ENCODE data around the gene RASGRF2. TPM values are rescaled to one million over a fixed set of nuclear protein-coding genes. Genes with fewer than 3 reads are reported as not detected.

RASGRF2 gene
- total RNA-seq, 1 experiment from 2014 or later, result 19.4 TPM

DNA sequence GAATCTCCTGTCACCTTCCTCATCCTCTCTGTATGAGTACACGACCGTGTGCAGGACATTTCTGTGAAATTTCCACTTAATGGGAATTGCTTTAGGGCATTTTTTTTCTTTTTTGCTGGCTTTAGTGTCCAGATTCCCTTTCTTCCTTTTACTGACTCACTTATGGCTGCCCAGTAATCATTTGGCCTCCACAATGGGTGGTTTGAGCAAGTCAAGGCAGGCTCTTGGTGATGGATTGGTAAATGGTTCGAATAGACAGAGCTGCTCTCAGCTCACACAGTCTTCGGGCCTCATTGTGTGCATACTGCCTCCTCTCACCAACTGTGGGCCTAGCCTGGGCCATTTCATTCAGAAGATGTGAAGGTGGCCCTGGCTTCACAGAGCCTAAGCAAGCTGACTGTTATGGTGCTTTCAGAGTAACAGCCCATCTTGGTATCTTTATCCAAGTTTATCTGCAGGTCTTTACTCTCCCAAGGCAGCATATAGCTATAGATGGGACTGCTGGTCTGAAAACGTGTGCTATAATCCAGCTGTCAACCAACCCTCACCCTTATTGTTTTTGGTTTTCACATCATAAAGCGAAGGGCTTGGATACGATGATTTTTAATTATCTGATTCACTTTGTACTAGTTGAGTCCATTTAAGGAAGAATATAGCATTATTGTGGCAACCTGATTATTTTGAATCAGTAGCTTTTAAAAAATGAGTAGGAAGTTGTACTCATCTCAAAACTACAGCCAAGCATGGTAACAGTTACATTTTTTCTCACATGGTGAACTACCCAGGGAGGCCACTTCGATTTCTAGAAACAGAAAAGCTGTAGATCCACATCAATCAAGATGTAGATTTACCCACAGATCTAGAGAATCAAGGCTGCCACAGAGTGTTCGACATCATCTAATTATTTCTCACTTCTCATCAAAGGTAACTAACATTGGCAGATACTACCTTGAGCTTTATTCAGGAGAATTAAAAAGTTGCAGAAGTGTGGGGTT is 222.5 kb downstream of the RASGRF2 start:
- Histone ChIP-seq H3K36me3 (ENCODE audit: insufficient read depth, low read length) (no peaks in the 10 kb centered on the region), H3K4me3 (ENCODE audit: low read length) (peak overlapping the region; percentile 34), H4K20me1 (ENCODE audit: insufficient read depth, low read depth, low read length) (no peaks in the 10 kb centered on the region)

GRCh38 chr5:81183811-81184748 is 223.9 kb downstream of the RASGRF2 start:
- H3K9ac ChIP-seq (ENCODE audit: low read length), result peak overlapping the region; percentile 66
- peak overlapping the region; percentile 76 for H3K4me2 ChIP-seq (ENCODE audit: low read depth, low read length, poor library complexity, severe bottlenecking)
- H2AFZ ChIP-seq (ENCODE audit: low read length), result peak overlapping the region; percentile 62
- no peaks in the 10 kb centered on the region for H3K36me3 ChIP-seq (ENCODE audit: insufficient read depth, low read length)
- H3K4me3 ChIP-seq (ENCODE audit: low read length), result no peak overlapping the region
- no peaks in the 10 kb centered on the region for H3K27me3 ChIP-seq (ENCODE audit: low read length)
- H3K9me3 ChIP-seq (ENCODE audit: low read length), result no peaks in the 10 kb centered on the region
- peaks cover 70% of the 10 kb centered on the region for H3K4me1 ChIP-seq (ENCODE audit: low read length)
- H3K27ac ChIP-seq (ENCODE audit: low read length), result peak overlapping the region; percentile 97
- no peaks in the 10 kb centered on the region for H3K9me2 ChIP-seq (replicated peaks; ENCODE audit: insufficient read depth, low read length)
- DNase-seq, result peak; percentile 69
- H4K20me1 ChIP-seq (ENCODE audit: insufficient read depth, low read depth, low read length), result no peaks in the 10 kb centered on the region
- H3K79me2 ChIP-seq (ENCODE audit: low read length), result no peaks in the 10 kb centered on the region

More for the DNA sequence above, 222.5 kb downstream of the RASGRF2 start:
- DNase-seq, result peak; percentile 66
- H3K27me3 ChIP-seq (ENCODE audit: low read length), result no peaks in the 10 kb centered on the region
- H2AFZ ChIP-seq (ENCODE audit: low read length), result peak overlapping the region; percentile 62; the same call in 1 of the 2 replicates
- H3K9me2 ChIP-seq (replicated peaks; ENCODE audit: insufficient read depth, low read length), result no peaks in the 10 kb centered on the region
- peak overlapping the region; percentile 66 for H3K9ac ChIP-seq (ENCODE audit: low read length)
- H3K27ac ChIP-seq (ENCODE audit: low read length), result peak overlapping the region; percentile 97
- no peaks in the 10 kb centered on the region for H3K79me2 ChIP-seq (ENCODE audit: low read length)
- H3K4me1 ChIP-seq (ENCODE audit: low read length), result peaks cover 60% of the 10 kb centered on the region
- H3K9me3 ChIP-seq (ENCODE audit: low read length), result no peaks in the 10 kb centered on the region
- H3K4me2 ChIP-seq (ENCODE audit: low read depth, low read length, poor library complexity, severe bottlenecking), result peak overlapping the region; percentile 76

- Histone ChIP-seq H3K9ac (ENCODE audit: low read length) (no peak overlapping the region), H3K4me1 (ENCODE audit: low read length) (peaks cover 64% of the 10 kb centered on the region)
Measured at GRCh38 chr5:81184749-81185110, 224.6 kb downstream of the RASGRF2 start.

DNA sequence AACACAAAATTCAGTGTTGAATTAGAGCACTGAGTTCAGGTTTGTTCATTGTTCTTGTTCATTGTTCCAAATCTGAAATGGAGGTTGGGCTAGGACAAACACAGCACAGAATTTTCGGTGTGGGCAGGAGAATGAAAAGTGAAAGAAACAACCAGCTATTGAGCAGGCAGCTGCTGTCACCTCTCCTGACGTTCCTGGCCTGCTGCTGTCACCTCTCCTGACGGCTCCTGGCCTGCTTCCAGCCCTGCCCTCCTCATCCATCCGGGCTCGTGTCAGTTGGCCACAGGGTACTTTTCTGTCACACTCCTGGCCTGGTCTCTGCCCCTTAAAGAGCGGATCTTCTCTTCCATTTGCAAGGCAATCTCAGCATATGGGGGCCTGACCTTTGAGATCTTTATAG is 227.7 kb downstream of the RASGRF2 start:
- Histone ChIP-seq H3K9ac (ENCODE audit: low read length) (peak overlapping the region; percentile 4; the same call in 1 of the 2 replicates), H3K9me3 (ENCODE audit: low read length) (no peaks in the 10 kb centered on the region), H3K4me1 (ENCODE audit: low read length) (peaks cover 61% of the 10 kb centered on the region), H3K27ac (ENCODE audit: low read length) (peak overlapping the region; percentile 29), H2AFZ (ENCODE audit: low read length) (peak overlapping the region; percentile 43), H3K4me2 (ENCODE audit: low read depth, low read length, poor library complexity, severe bottlenecking) (no peak overlapping the region), H3K4me3 (ENCODE audit: low read length) (no peak overlapping the region), H3K9me2 (replicated peaks; ENCODE audit: insufficient read depth, low read length) (no peaks in the 10 kb centered on the region), H3K79me2 (ENCODE audit: low read length) (no peaks in the 10 kb centered on the region), H3K36me3 (ENCODE audit: insufficient read depth, low read length) (no peaks in the 10 kb centered on the region), H3K27me3 (ENCODE audit: low read length) (no peaks in the 10 kb centered on the region), H4K20me1 (ENCODE audit: insufficient read depth, low read depth, low read length) (no peaks in the 10 kb centered on the region)
- no peak for DNase-seq

More at GRCh38 chr5:81184749-81185110, 224.6 kb downstream of the RASGRF2 start:
- no peak overlapping the region for H3K4me2 ChIP-seq (ENCODE audit: low read depth, low read length, poor library complexity, severe bottlenecking)
- no peaks in the 10 kb centered on the region for H3K27me3 ChIP-seq (ENCODE audit: low read length)
- no peak for DNase-seq
- H3K27ac ChIP-seq (ENCODE audit: low read length), result 0 out of 2 replicates have a peak overlapping the region, but pooled peaks have one; percentile 97
- H4K20me1 ChIP-seq (ENCODE audit: insufficient read depth, low read depth, low read length), result no peaks in the 10 kb centered on the region
- H3K9me2 ChIP-seq (replicated peaks; ENCODE audit: insufficient read depth, low read length), result no peaks in the 10 kb centered on the region
- H2AFZ ChIP-seq (ENCODE audit: low read length), result no peak overlapping the region
- no peak overlapping the region for H3K4me3 ChIP-seq (ENCODE audit: low read length)
- H3K9me3 ChIP-seq (ENCODE audit: low read length), result no peaks in the 10 kb centered on the region
- no peaks in the 10 kb centered on the region for H3K36me3 ChIP-seq (ENCODE audit: insufficient read depth, low read length)
- no peaks in the 10 kb centered on the region for H3K79me2 ChIP-seq (ENCODE audit: low read length)

DNA sequence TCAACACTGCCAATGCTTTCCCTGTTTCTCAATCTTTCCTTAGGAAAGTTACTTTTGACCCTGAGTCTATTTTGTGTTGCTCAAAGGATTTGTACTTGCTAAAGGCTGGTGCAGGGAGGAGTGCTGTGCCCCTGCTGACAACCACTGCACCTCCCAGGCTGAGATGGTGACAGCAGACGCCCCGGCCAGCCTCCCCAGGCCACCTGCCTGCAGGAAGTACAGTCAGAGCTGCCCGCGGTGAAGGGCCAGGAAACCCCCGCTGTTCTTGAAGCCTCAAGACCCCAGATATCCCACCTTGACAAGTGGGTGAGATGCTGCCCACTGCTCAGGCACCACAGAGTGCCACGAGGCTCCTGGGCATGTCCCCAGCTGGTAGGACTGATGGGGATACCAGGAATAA is 228.8 kb downstream of the RASGRF2 start:
- Histone ChIP-seq H3K4me3 (ENCODE audit: low read length) (no peak overlapping the region), H3K9me2 (replicated peaks; ENCODE audit: insufficient read depth, low read length) (no peaks in the 10 kb centered on the region), H3K9ac (ENCODE audit: low read length) (no peak overlapping the region), H3K4me2 (ENCODE audit: low read depth, low read length, poor library complexity, severe bottlenecking) (no peak overlapping the region), H3K79me2 (ENCODE audit: low read length) (no peaks in the 10 kb centered on the region), H3K27ac (ENCODE audit: low read length) (no peak overlapping the region), H3K9me3 (ENCODE audit: low read length) (no peaks in the 10 kb centered on the region), H4K20me1 (ENCODE audit: insufficient read depth, low read depth, low read length) (no peaks in the 10 kb centered on the region), H3K4me1 (ENCODE audit: low read length) (peaks cover 60% of the 10 kb centered on the region), H3K27me3 (ENCODE audit: low read length) (no peaks in the 10 kb centered on the region), H3K36me3 (ENCODE audit: insufficient read depth, low read length) (no peaks in the 10 kb centered on the region), H2AFZ (ENCODE audit: low read length) (no peak overlapping the region)
- no peak for DNase-seq

GRCh38 chr5:81189875-81190498 is 229.8 kb downstream of the RASGRF2 start:
- H3K9me2 ChIP-seq (replicated peaks; ENCODE audit: insufficient read depth, low read length), result no peaks in the 10 kb centered on the region
- peaks cover 63% of the 10 kb centered on the region for H3K4me1 ChIP-seq (ENCODE audit: low read length)
- H3K36me3 ChIP-seq (ENCODE audit: insufficient read depth, low read length), result no peaks in the 10 kb centered on the region
- peak overlapping the region; percentile 85 for H3K27ac ChIP-seq (ENCODE audit: low read length)
- no peaks in the 10 kb centered on the region for H3K27me3 ChIP-seq (ENCODE audit: low read length)
- H3K4me3 ChIP-seq (ENCODE audit: low read length), result no peak overlapping the region
- H3K9ac ChIP-seq (ENCODE audit: low read length), result no peak overlapping the region
- no peak overlapping the region for H3K4me2 ChIP-seq (ENCODE audit: low read depth, low read length, poor library complexity, severe bottlenecking)
- H3K9me3 ChIP-seq (ENCODE audit: low read length), result no peaks in the 10 kb centered on the region
- no peaks in the 10 kb centered on the region for H4K20me1 ChIP-seq (ENCODE audit: insufficient read depth, low read depth, low read length)
- no peak for DNase-seq
- no peak overlapping the region for H2AFZ ChIP-seq (ENCODE audit: low read length)
- H3K79me2 ChIP-seq (ENCODE audit: low read length), result no peaks in the 10 kb centered on the region

- H3K79me2 ChIP-seq (ENCODE audit: low read length), result no peaks in the 10 kb centered on the region
- peak overlapping the region; percentile 19; the same call in 1 of the 2 replicates for H3K4me3 ChIP-seq (ENCODE audit: low read length)
- H4K20me1 ChIP-seq (ENCODE audit: insufficient read depth, low read depth, low read length), result no peaks in the 10 kb centered on the region
- peaks cover 82% of the 10 kb centered on the region for H3K4me1 ChIP-seq (ENCODE audit: low read length)
- H3K36me3 ChIP-seq (ENCODE audit: insufficient read depth, low read length), result no peaks in the 10 kb centered on the region
- no peaks in the 10 kb centered on the region for H3K9me2 ChIP-seq (replicated peaks; ENCODE audit: insufficient read depth, low read length)
- no peak overlapping the region for H2AFZ ChIP-seq (ENCODE audit: low read length)
- H3K27me3 ChIP-seq (ENCODE audit: low read length), result no peaks in the 10 kb centered on the region
- peak overlapping the region; percentile 85 for H3K27ac ChIP-seq (ENCODE audit: low read length)
- H3K9me3 ChIP-seq (ENCODE audit: low read length), result no peaks in the 10 kb centered on the region
- peak overlapping the region; percentile 56 for H3K4me2 ChIP-seq (ENCODE audit: low read depth, low read length, poor library complexity, severe bottlenecking)
- peak; percentile 74 for DNase-seq
- H3K9ac ChIP-seq (ENCODE audit: low read length), result peak overlapping the region; percentile 50
Measured at GRCh38 chr5:81191726-81192372, 231.7 kb downstream of the RASGRF2 start.
